Coronary artery (tissue), 2 donors: Measurements from ENCODE around the gene PRIMA1.

Experiments
- DNase-seq: peaks from one replicate; pipeline ENCODE4 v3.0.0-alpha.2; 2017; ENCODE audit warnings: low spot score
- H3K27ac ChIP-seq, 2 donors: fragments of 200-600 bp; sonication (generic); one replicate each; pipeline ENCODE4 v1.5.1; 2016 to 2019
- H3K4me3 ChIP-seq: fragments of 200-600 bp; sonication (generic); 2 replicates; pipeline ENCODE4 v1.5.1; 2016; ENCODE audit warnings: mild to moderate bottlenecking, moderate library complexity
- TF ChIP-seq, protein P1 (sequence below): fragments of 200-600 bp; sonication (generic); IDR thresholded peaks from one replicate; pipeline ENCODE4 v1.5.1; 2019; ENCODE audit warnings: antibody characterized with exemption

The PRIMA1 gene

DNA sequence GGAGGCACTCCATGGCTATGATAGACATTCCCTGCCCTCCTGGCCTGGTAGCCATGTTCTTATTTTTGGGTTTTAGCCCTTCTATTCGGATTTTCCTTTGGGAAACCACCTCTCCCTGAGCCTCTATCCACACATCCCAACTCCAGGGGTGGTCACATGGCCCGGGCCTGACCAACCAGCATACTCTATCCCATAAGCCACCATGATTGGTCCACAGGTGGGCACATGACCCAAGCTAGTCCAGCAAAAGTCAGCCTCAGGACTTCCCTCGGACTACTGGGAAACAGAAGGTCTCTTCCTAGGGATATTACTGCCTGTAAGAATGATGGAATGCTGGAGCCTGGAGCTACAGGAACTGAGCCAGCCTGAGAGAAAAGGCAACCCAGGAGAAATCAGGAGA lies 12.5 kb downstream of the PRIMA1 start:
- DNase-seq = no peak
- Histone ChIP-seq H3K27ac (no peak overlapping the region), H3K4me3 (no peak overlapping the region)
- TF ChIP-seq, protein P1, sequence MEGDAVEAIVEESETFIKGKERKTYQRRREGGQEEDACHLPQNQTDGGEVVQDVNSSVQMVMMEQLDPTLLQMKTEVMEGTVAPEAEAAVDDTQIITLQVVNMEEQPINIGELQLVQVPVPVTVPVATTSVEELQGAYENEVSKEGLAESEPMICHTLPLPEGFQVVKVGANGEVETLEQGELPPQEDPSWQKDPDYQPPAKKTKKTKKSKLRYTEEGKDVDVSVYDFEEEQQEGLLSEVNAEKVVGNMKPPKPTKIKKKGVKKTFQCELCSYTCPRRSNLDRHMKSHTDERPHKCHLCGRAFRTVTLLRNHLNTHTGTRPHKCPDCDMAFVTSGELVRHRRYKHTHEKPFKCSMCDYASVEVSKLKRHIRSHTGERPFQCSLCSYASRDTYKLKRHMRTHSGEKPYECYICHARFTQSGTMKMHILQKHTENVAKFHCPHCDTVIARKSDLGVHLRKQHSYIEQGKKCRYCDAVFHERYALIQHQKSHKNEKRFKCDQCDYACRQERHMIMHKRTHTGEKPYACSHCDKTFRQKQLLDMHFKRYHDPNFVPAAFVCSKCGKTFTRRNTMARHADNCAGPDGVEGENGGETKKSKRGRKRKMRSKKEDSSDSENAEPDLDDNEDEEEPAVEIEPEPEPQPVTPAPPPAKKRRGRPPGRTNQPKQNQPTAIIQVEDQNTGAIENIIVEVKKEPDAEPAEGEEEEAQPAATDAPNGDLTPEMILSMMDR = no peak

DNA sequence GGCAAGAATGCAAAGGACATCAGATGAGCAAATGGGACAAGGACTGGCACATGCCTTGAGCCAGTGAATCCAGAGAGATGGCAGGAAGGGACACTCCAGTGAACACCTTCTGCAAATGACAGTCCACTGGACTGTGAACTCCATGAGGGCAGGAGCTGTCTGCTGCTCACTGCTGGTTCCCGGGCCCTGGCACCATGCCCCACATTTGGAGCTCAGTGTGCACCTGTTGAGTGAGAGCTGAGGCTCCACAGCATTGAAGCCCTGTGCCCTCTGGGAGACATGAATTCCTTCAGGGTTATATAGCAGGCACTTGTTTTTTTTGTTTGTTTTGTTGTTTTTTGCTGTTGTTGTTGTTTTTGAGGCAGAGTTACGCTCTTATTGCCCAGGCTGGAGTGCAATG lies 13.1 kb downstream of the PRIMA1 start:
- TF ChIP-seq, protein P1 = no peak
- Histone ChIP-seq H3K27ac (no peak overlapping the region), H3K4me3 (no peak overlapping the region)
- DNase-seq = no peak

DNA sequence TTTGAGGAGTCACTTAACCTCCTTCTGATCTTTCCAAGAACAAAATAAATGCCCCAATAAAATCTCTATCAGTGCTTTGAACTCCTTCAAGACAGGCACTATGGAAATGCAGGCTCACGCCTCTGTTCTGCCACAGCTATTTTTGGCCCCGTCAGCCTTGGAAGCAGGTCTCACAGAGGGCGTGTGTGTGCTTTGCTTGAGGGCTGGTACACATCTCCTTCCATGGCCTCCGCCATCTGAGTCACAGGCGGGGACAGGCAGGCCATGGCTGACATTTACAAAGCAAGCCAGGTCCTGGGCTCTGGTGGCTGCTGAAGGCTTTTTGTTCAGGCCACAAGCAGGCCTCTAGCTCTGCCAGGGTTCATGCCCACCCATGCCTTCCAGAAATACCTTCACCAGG lies 16.0 kb downstream of the PRIMA1 start:
- TF ChIP-seq, protein P1 = no peak
- Histone ChIP-seq H3K27ac (no peak overlapping the region), H3K4me3 (no peak overlapping the region)
- DNase-seq = no peak

DNA sequence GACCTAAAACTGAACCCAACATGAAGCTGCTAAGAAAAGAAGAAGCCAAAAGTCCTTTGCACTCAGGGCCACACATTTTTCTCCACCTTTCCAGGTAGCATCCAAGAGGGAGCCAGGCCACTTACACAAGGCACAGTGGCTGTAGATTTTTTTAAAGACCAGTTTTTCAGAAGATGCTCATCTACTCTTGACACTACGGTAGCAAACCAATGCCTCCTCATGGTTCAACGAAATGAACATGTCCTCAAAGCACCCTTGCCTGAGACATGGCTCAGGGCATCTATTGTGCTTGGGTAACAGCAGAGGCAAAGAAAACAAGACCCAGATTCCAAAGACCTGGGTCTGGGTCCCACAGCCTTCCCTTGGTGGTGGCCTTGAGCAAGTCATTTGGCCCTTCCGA lies 22.3 kb downstream of the PRIMA1 start:
- DNase-seq = no peak
- H3K27ac ChIP-seq = no peak overlapping the region
- H3K4me3 ChIP-seq = no peak overlapping the region
- TF ChIP-seq, protein P1 = no peak

DNA sequence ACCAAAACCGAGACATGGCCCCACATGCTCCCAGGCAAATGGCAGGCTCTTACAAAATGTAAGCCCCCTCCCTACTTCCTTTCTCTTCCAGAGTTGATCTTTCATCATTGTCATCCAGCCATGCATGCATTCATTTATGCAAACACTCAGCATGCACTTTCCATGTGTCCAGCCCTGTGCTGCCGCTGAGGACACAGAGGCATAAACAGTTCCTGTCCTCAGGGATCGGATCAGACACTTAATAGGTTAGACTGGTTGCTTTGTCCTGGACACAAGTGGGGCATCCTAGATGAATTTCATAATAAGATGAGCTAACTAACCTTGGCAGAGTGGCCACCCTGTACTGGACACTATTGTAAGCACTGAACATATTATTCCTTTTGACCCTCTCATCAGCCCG lies 23.1 kb downstream of the PRIMA1 start:
- TF ChIP-seq, protein P1 = no peak
- no peak overlapping the region for H3K4me3 ChIP-seq
- DNase-seq = no peak
- H3K27ac ChIP-seq = no peak overlapping the region

DNA sequence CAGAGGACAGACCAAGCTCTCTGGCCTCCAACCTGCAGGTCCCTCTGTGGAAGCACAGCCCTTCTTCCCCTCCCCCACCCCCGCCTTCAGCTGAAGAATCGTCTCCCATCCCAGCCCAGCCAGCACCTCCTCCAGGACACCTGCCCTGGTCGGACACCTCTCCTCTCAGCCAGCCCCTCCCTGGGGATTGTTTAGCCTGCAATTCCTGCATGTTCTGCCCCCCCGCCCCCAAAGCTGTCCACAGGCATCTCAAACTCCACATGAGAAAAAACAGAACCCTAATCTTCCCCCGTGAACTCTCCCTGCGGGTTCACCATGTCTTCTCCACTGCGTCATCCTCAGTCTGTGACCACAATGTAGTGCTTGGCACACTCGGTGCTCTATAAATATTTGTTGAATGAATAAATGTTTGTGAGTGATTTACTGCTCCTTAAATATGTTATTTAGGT lies 24.1 kb downstream of the PRIMA1 start:
- TF ChIP-seq, protein P1 = no peak
- no peak overlapping the region for H3K27ac ChIP-seq
- DNase-seq = no peak
- H3K4me3 ChIP-seq = no peak overlapping the region

DNA sequence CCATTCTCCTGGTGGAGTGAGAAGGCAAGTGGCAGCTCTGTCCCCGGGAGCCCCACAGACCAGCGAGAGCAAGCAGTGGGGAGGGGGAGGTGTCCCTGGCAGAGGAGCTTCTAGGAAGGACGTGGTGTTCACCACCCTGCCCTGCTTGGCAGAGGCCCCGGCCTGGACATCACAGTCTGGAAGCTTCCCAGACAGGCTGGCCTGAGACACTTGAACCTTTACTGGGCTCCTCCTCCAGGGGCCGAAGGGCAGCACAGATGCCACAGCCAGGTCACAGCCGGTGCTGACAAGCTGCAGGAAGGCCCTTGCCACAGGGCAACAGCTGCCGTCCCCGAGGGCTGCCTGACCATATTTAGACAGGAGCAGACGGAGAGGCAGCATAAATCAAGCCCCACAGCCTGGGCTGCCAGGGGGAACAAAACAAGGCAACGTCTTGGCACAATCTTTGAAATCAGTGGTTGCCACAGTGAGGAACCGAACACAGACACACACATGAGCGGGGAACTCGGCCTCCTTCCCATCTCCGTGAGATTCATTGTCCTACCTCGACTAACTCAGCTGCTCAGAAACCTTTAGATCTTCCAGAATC lies 28.5 kb downstream of the PRIMA1 start:
- TF ChIP-seq, protein P1 = no peak
- peak; percentile 76 for DNase-seq
- peak overlapping the region in 1 of 2 donors; percentile 32 for H3K27ac ChIP-seq
- H3K4me3 ChIP-seq = no peak overlapping the region
